IMR-90 (cell line): Measurements from ENCODE around the gene TIMM13.

Experiments used
- BHLHE40 ChIP-seq: fragments of 150-350 bp; IDR thresholded peaks from 2 replicates; pipeline ENCODE4 v1.6.1; 2016; ENCODE audit warnings: mild to moderate bottlenecking, low read depth, low read length
- CEBPB ChIP-seq: IDR thresholded peaks from 2 replicates; pipeline ENCODE4 v1.6.1; 2012; ENCODE audit warnings: low read depth, low read length, improper control_type of control experiment
- CHD1 ChIP-seq: IDR thresholded peaks from 2 replicates; pipeline ENCODE4 v1.6.1; 2012; ENCODE audit warnings: low read depth, low read length, improper control_type of control experiment
- CTCF ChIP-seq: conservative IDR thresholded peaks from 2 replicates; pipeline ENCODE4 v1.5.1; 2012; ENCODE audit warnings: mild to moderate bottlenecking, low read depth, low read length, improper control_type of control experiment
- ELK1 ChIP-seq: fragments of 150-350 bp; IDR thresholded peaks from 2 replicates; pipeline ENCODE4 v1.6.1; 2016; ENCODE audit warnings: low read depth, mild to moderate bottlenecking, low read length, moderate library complexity, borderline replicate concordance
- FOS ChIP-seq: fragments of 150-350 bp; IDR thresholded peaks from 2 replicates; pipeline ENCODE4 v1.6.1; 2016; ENCODE audit warnings: low read depth, low read length
- MAFK ChIP-seq: IDR thresholded peaks from 2 replicates; pipeline ENCODE4 v1.6.1; 2012; ENCODE audit warnings: low read depth, low read length, improper control_type of control experiment
- MXI1 ChIP-seq: IDR thresholded peaks from 2 replicates; pipeline ENCODE4 v1.6.1; 2012; ENCODE audit warnings: low read depth, mild to moderate bottlenecking, low read length, moderate library complexity, borderline replicate concordance
- POLR2A ChIP-seq: IDR thresholded peaks from 2 replicates; pipeline ENCODE4 v1.6.1; 2012; ENCODE audit warnings: mild to moderate bottlenecking, low read depth, low read length
- RAD21 ChIP-seq: IDR thresholded peaks from 2 replicates; pipeline ENCODE4 v1.6.1; 2012; ENCODE audit warnings: low read length, improper control_type of control experiment
- RCOR1 ChIP-seq: IDR thresholded peaks from 2 replicates; pipeline ENCODE4 v1.6.1; 2012; ENCODE audit warnings: mild to moderate bottlenecking, low read length, improper control_type of control experiment; ENCODE audit not compliant: insufficient replicate concordance
- RFX5 ChIP-seq: IDR thresholded peaks from 2 replicates; pipeline ENCODE4 v1.8.0; 2012; ENCODE audit warnings: low read depth, mild to moderate bottlenecking, low read length, moderate library complexity
- SMC3 ChIP-seq: fragments of 150-350 bp; IDR thresholded peaks from 2 replicates; pipeline ENCODE4 v1.6.1; 2016; ENCODE audit warnings: low read depth, mild to moderate bottlenecking, antibody characterized with exemption, low read length, moderate library complexity
- USF2 ChIP-seq: fragments of 150-350 bp; IDR thresholded peaks from 2 replicates; pipeline ENCODE4 v1.6.1; 2017; ENCODE audit warnings: mild to moderate bottlenecking, antibody characterized with exemption, low read length, low read depth

GRCh38 chr19:2413159-2413558, 14.2 kb downstream of the TIMM13 start:
- TF ChIP-seq RCOR1 = no peak
- no peak for TF ChIP-seq MAFK
- TF ChIP-seq CTCF = no peak
- TF ChIP-seq RFX5 = no peak
- no peak for TF ChIP-seq POLR2A
- TF ChIP-seq CEBPB = no peak
- no peak for TF ChIP-seq SMC3
- TF ChIP-seq FOS = no peak
- no peak for TF ChIP-seq MXI1
- no peak for TF ChIP-seq RAD21
- TF ChIP-seq ELK1 = no peak
- no peak for TF ChIP-seq USF2
- no peak for TF ChIP-seq BHLHE40
- no peak for TF ChIP-seq CHD1
